Neural progenitor cell (in vitro differentiated cells): ENCODE data around the gene MFRP. TPM values are rescaled to one million over a fixed set of nuclear protein-coding genes. Genes with fewer than 3 reads are reported as not detected.
A peak's percentile ranks its signal among the peaks of the same experiment; 100 is the strongest.

Source experiments
- DNase-seq: peaks from one replicate; pipeline ENCODE4 v3.0.0-alpha.2; 2016; ENCODE audit warnings: low spot score
- H2AFZ ChIP-seq: fragments of 200-600 bp; sonication (generic); replicated peaks from 2 replicates; pipeline ENCODE4 v1.6.1; 2016; ENCODE audit warnings: antibody characterized with exemption
- H3F3A ChIP-seq: fragments of 200-600 bp; sonication (generic); 2 replicates; pipeline ENCODE4 v1.6.1; 2016; ENCODE audit warnings: antibody characterized with exemption, low read depth
- H3K27ac ChIP-seq: fragments of 200-600 bp; sonication (generic); 2 replicates; pipeline ENCODE4 v1.5.1; 2016; ENCODE audit warnings: mild to moderate bottlenecking
- H3K27me3 ChIP-seq: fragments of 200-600 bp; sonication (generic); 2 replicates; pipeline ENCODE4 v1.6.1; 2016; ENCODE audit warnings: mild to moderate bottlenecking, moderate library complexity
- H3K36me3 ChIP-seq: fragments of 200-600 bp; sonication (generic); 2 replicates; pipeline ENCODE4 v1.5.1; 2016
- H3K4me1 ChIP-seq: fragments of 200-600 bp; sonication (generic); 2 replicates; pipeline ENCODE4 v1.6.1; 2016; ENCODE audit warnings: mixed run types
- H3K4me2 ChIP-seq: fragments of 200-600 bp; sonication (generic); 2 replicates; pipeline ENCODE4 v1.6.1; 2016
- H3K4me3 ChIP-seq: fragments of 200-600 bp; sonication (generic); 2 replicates; pipeline ENCODE4 v1.5.1; 2016
- H3K79me2 ChIP-seq: fragments of 200-600 bp; sonication (generic); 2 replicates; pipeline ENCODE4 v1.6.1; 2016; ENCODE audit warnings: low read depth
- H3K9ac ChIP-seq: fragments of 200-600 bp; sonication (generic); 2 replicates; pipeline ENCODE4 v1.6.1; 2016
- H3K9me3 ChIP-seq: fragments of 200-600 bp; sonication (generic); 2 replicates; pipeline ENCODE4 v1.5.1; 2016; ENCODE audit warnings: low read depth
- H4K20me1 ChIP-seq: fragments of 200-600 bp; sonication (generic); 2 replicates; pipeline ENCODE4 v1.6.1; 2016; ENCODE audit warnings: low read depth
- H3K27ac Mint-ChIP-seq: 3 replicates; pipeline ENCODE4 v1.8.0; 2021; ENCODE audit warnings: mixed read lengths
- H3K27me3 Mint-ChIP-seq: 2 replicates; pipeline ENCODE4 v1.8.0; 2022; ENCODE audit warnings: low read depth, mild to moderate bottlenecking, inconsistent platforms, moderate library complexity, mixed read lengths; ENCODE audit not compliant: insufficient read depth
- H3K36me3 Mint-ChIP-seq: 3 replicates; pipeline ENCODE4 v1.8.0; 2021; ENCODE audit warnings: mixed read lengths
- H3K4me1 Mint-ChIP-seq: 3 replicates; pipeline ENCODE4 v1.8.0; 2021; ENCODE audit warnings: mixed read lengths
- H3K4me3 Mint-ChIP-seq: 3 replicates; pipeline ENCODE4 v1.8.0; 2021; ENCODE audit warnings: mild to moderate bottlenecking, moderate library complexity, mixed read lengths
- H3K9me3 Mint-ChIP-seq: 3 replicates; pipeline ENCODE4 v1.8.0; 2020; ENCODE audit warnings: mixed read lengths
- CTCF ChIP-seq: fragments of 200-600 bp; sonication (generic); IDR thresholded peaks from 2 replicates; pipeline ENCODE4 v1.5.1; 2017; ENCODE audit warnings: antibody characterized with exemption, mild to moderate bottlenecking
- EZH2 ChIP-seq: fragments of 200-600 bp; sonication (generic); IDR thresholded peaks from 2 replicates; pipeline ENCODE4 v1.6.1; 2017; ENCODE audit warnings: antibody characterized with exemption, mild to moderate bottlenecking, moderate library complexity
- EZH2phosphoT487 ChIP-seq: fragments of 200-600 bp; sonication (generic); IDR thresholded peaks from 2 replicates; pipeline ENCODE4 v1.6.1; 2017; ENCODE audit warnings: antibody characterized with exemption
- total RNA-seq: library from RNA; depleted of rRNA; stranded (reverse); fragments of >200 nt; gene quantifications from 2 replicates; pipeline ENCODE4 v1.2.3, GENCODE V29; 2015; ENCODE audit warnings: low replicate concordance

The MFRP gene
- total RNA-seq, 1 donor from 2014 or later, result not detected

- Mint-ChIP-seq H3K27me3 (peaks cover 6% of the 10 kb centered on the region), H3K4me1 (peaks cover 28% of the 10 kb centered on the region), H3K27ac (no peak within 1 kb of the TSS), H3K4me3 (no peak within 1 kb of the TSS), H3K36me3 (no peaks in the 10 kb centered on the region), H3K9me3 (no peaks in the 10 kb centered on the region)
- Histone ChIP-seq H3K4me2 (peak within 1 kb of the TSS; percentile 91), H3K9me3 (no peaks in the 10 kb centered on the region), H3K9ac (no peak within 1 kb of the TSS), H3K27ac (no peak within 1 kb of the TSS), H3K79me2 (no peaks in the 10 kb centered on the region), H3F3A (peaks cover 48% of the 10 kb centered on the region), H3K4me3 (peak within 1 kb of the TSS; percentile 57), H3K27me3 (peaks cover 22% of the 10 kb centered on the region), H2AFZ (peak within 1 kb of the TSS; percentile 80), H3K36me3 (no peaks in the 10 kb centered on the region), H3K4me1 (peaks cover 46% of the 10 kb centered on the region), H4K20me1 (peaks cover 6% of the 10 kb centered on the region)
- no peak for TF ChIP-seq EZH2
- TF ChIP-seq CTCF, result peak; percentile 85
- TF ChIP-seq EZH2phosphoT487, result no peak
- DNase-seq, result peak; percentile 96
These were observed 34.9 kb upstream of the MFRP start, which contains the start of gene USP2 for GRCh38 chr11:119381181-119381988. Gene USP2 (minus strand): TSS chr11:119381690. CDS start chr11:119373480, 8,210 bp downstream.

- peaks cover 6% of the 10 kb centered on the region for H4K20me1 ChIP-seq
These were observed 34.3 kb upstream of the MFRP start for GRCh38 chr11:119380827-119381180.

GRCh38 chr11:119380160-119380826 is 33.8 kb upstream of the MFRP start:
- Mint-ChIP-seq H3K27me3 (peaks cover 6% of the 10 kb centered on the region), H3K27ac (no peak overlapping the region), H3K9me3 (no peaks in the 10 kb centered on the region), H3K4me3 (no peak overlapping the region), H3K36me3 (no peaks in the 10 kb centered on the region), H3K4me1 (peaks cover 37% of the 10 kb centered on the region)
- H3K79me2 ChIP-seq, result no peaks in the 10 kb centered on the region
- no peak for DNase-seq
- H3K27ac ChIP-seq, result no peak overlapping the region
- H3K4me2 ChIP-seq, result peak overlapping the region; percentile 91
- peak overlapping the region; percentile 57 for H3K4me3 ChIP-seq
- H2AFZ ChIP-seq, result no peak overlapping the region
- peaks cover 22% of the 10 kb centered on the region for H3K27me3 ChIP-seq
- TF ChIP-seq EZH2 (no peak), CTCF (no peak), EZH2phosphoT487 (no peak)
- H3K9ac ChIP-seq, result no peak overlapping the region
- H3F3A ChIP-seq, result peaks cover 58% of the 10 kb centered on the region
- no peaks in the 10 kb centered on the region for H3K9me3 ChIP-seq
- H4K20me1 ChIP-seq, result peaks cover 6% of the 10 kb centered on the region
- H3K36me3 ChIP-seq, result no peaks in the 10 kb centered on the region
- H3K4me1 ChIP-seq, result peaks cover 57% of the 10 kb centered on the region

More at GRCh38 chr11:119380827-119381180, 34.3 kb upstream of the MFRP start:
- Mint-ChIP-seq H3K9me3 (no peaks in the 10 kb centered on the region), H3K36me3 (no peaks in the 10 kb centered on the region), H3K27me3 (peaks cover 6% of the 10 kb centered on the region), H3K27ac (no peak overlapping the region), H3K4me1 (peaks cover 32% of the 10 kb centered on the region), H3K4me3 (no peak overlapping the region)
- DNase-seq, result peak; percentile 62
- Histone ChIP-seq H3K9me3 (no peaks in the 10 kb centered on the region), H3K9ac (no peak overlapping the region), H3K4me1 (peaks cover 52% of the 10 kb centered on the region), H3K27ac (no peak overlapping the region), H3F3A (peaks cover 54% of the 10 kb centered on the region), H3K36me3 (no peaks in the 10 kb centered on the region), H3K79me2 (no peaks in the 10 kb centered on the region), H3K4me3 (peak overlapping the region; percentile 57), H2AFZ (peak overlapping the region; percentile 80), H3K27me3 (peaks cover 22% of the 10 kb centered on the region), H3K4me2 (peak overlapping the region; percentile 91)
- no peak for TF ChIP-seq CTCF
- TF ChIP-seq EZH2, result no peak
- TF ChIP-seq EZH2phosphoT487, result no peak
